Keratinocyte (primary cell): ENCODE measurements around the gene DTL. TPM values are rescaled to one million over a fixed set of nuclear protein-coding genes. Genes with fewer than 3 reads are reported as not detected.

Source experiments
- DNase-seq: peaks from one replicate; pipeline ENCODE4 v3.0.0-alpha.2; 2011; ENCODE audit warnings: low read depth, missing footprints, low spot score
- FAIRE-seq: peaks from 2 replicates; lab custom pipeline; 2011; peaks lifted over from hg19 to GRCh38; lab: Jason Lieb, UNC
- H2AFZ ChIP-seq: 2 replicates; pipeline ENCODE4 v1.6.0; 2012; ENCODE audit warnings: low read length, control low read depth, inconsistent platforms; ENCODE audit not compliant: control insufficient read depth
- H3K27ac ChIP-seq: 2 replicates; pipeline ENCODE4 v1.5.1; 2011; ENCODE audit warnings: low read length; ENCODE audit not compliant: control insufficient read depth, insufficient read depth
- H3K27me3 ChIP-seq: 3 replicates; pipeline ENCODE4 v1.6.0; 2011; ENCODE audit warnings: low read length; ENCODE audit not compliant: control insufficient read depth, insufficient read depth; ENCODE audit errors: extremely low read depth
- H3K36me3 ChIP-seq, 2 experiments: 2 replicates in 1 of 2; 3 replicates in 1 of 2; pipeline ENCODE4 v1.5.1; 2011; ENCODE audit warnings: low read length in 2 of 2, mild to moderate bottlenecking in 1 of 2; ENCODE audit not compliant: control insufficient read depth in 2 of 2, insufficient read depth in 2 of 2; ENCODE audit errors: extremely low read depth in 1 of 2
- H3K4me1 ChIP-seq: 3 replicates; pipeline ENCODE4 v1.5.1; 2011; ENCODE audit warnings: low read length; ENCODE audit not compliant: control insufficient read depth, insufficient read depth; ENCODE audit errors: extremely low read depth
- H3K4me2 ChIP-seq: 3 replicates; pipeline ENCODE4 v1.6.0; 2011; ENCODE audit warnings: low read depth, low read length; ENCODE audit not compliant: control insufficient read depth, insufficient read depth; ENCODE audit errors: extremely low read depth
- H3K4me3 ChIP-seq, 3 experiments: fragments of 200-600 bp in 1 of 3; sonication (generic) in 1 of 3; 2 replicates in 2 of 3; 3 replicates in 1 of 3; pipeline ENCODE4 v1.5.1; 2011 to 2016; ENCODE audit warnings: low read length in 3 of 3, mild to moderate bottlenecking in 3 of 3, control low read depth in 2 of 3, inconsistent platforms in 1 of 3, low read depth in 1 of 3, mixed read lengths in 1 of 3, mixed run types in 1 of 3, moderate library complexity in 1 of 3; ENCODE audit not compliant: control insufficient read depth in 2 of 3, insufficient read depth in 2 of 3; ENCODE audit errors: extremely low read depth in 1 of 3
- H3K79me2 ChIP-seq: 2 replicates; pipeline ENCODE4 v1.6.0; 2012; ENCODE audit warnings: low read length; ENCODE audit not compliant: control insufficient read depth, insufficient read depth
- H3K9ac ChIP-seq: 3 replicates; pipeline ENCODE4 v1.6.0; 2011; ENCODE audit warnings: low read length; ENCODE audit not compliant: control insufficient read depth, insufficient read depth; ENCODE audit errors: extremely low read depth
- H3K9me1 ChIP-seq: 3 replicates; pipeline ENCODE4 v1.6.0; 2011; ENCODE audit warnings: low read length; ENCODE audit not compliant: control insufficient read depth, insufficient read depth; ENCODE audit errors: extremely low read depth
- H3K9me3 ChIP-seq: 2 replicates; pipeline ENCODE4 v1.5.1; 2012; ENCODE audit warnings: low read depth, low read length; ENCODE audit not compliant: control insufficient read depth
- H4K20me1 ChIP-seq: 3 replicates; pipeline ENCODE4 v1.6.0; 2011; ENCODE audit warnings: low read length; ENCODE audit not compliant: control insufficient read depth, insufficient read depth; ENCODE audit errors: extremely low read depth
- CTCF ChIP-seq, 3 experiments: IDR thresholded peaks in 1 of 3; conservative IDR thresholded peaks in 1 of 3; optimal IDR thresholded peaks in 1 of 3; 2 replicates in 2 of 3; 3 replicates in 1 of 3; pipeline versions ENCODE3 to v1.5.1; 2011; ENCODE audit warnings: low read length in 3 of 3, mild to moderate bottlenecking in 3 of 3, moderate library complexity in 2 of 3, control low read depth in 1 of 3, inconsistent platforms in 1 of 3; ENCODE audit not compliant: insufficient read depth in 2 of 3; ENCODE audit errors: extremely low read depth in 1 of 3
- EZH2 ChIP-seq: IDR thresholded peaks from one replicate; pipeline ENCODE4 v1.6.1; 2012; ENCODE audit warnings: inconsistent platforms, mild to moderate bottlenecking, low read length, moderate library complexity
- dilution Hi-C: fragments of 300-500 bp; cut with MboI; formaldehyde crosslinking; loops from one replicate; pipeline ENCODE4 v1.7.0; 2020; ENCODE audit warnings: low sequenced_read_pairs; ENCODE audit not compliant: extremely low pct_ligation_motif_present
- polyA plus RNA-seq, 5 experiments: library from polyadenylated mRNA; depleted of rRNA in 3 of 5; stranded (reverse) in 3 of 5; stranded (forward) in 1 of 5; unstranded in 1 of 5; fragments of >200 nt; gene quantifications; 1 replicate in 1 of 5; 2 replicates in 3 of 5; 3 replicates in 1 of 5; pipeline versions ENCODE4 v1.2.1 to v1.2.3, GENCODE V29; 2011 to 2012; ENCODE audit warnings: missing spikeins in 2 of 5, low read depth in 1 of 5, low replicate concordance in 1 of 5

The DTL gene
- polyA plus RNA-seq, 1 donor (not counting 4 experiments of a cell fraction or from before 2014, with no cell fraction given) = 9.3 TPM

- no peaks in the 10 kb centered on the region for H3K9me3 ChIP-seq
- H3K4me2 ChIP-seq = no peak overlapping the region
- no peaks in the 10 kb centered on the region for H3K27me3 ChIP-seq
- H3K9ac ChIP-seq = no peak overlapping the region
- H3K4me3 ChIP-seq = no peak overlapping the region
- H2AFZ ChIP-seq = no peak overlapping the region
- H4K20me1 ChIP-seq = no peaks in the 10 kb centered on the region
- H3K4me1 ChIP-seq = peaks cover 18% of the 10 kb centered on the region
- H3K79me2 ChIP-seq = no peaks in the 10 kb centered on the region
- dilution Hi-C loops = no loop called here
- TF ChIP-seq CTCF (optimal IDR thresholded peaks at IDR 0.05 in 1 of 3, IDR thresholded peaks at IDR 0.05 in 1 of 3, conservative IDR thresholded peaks at IDR 0.05 in 1 of 3; ENCODE audit: extremely low read depth in 1 of 3, insufficient read depth in 2 of 3, low read length in 3 of 3) (no peak), EZH2 (no peak)
- no peak overlapping the region for H3K27ac ChIP-seq
- no peak for DNase-seq
- no peaks in the 10 kb centered on the region for H3K9me1 ChIP-seq
- H3K36me3 ChIP-seq = no peaks in the 10 kb centered on the region
- FAIRE-seq = no peak
Observed at GRCh38 chr1:212142883-212143530, 107.5 kb downstream of the DTL start.

GRCh38 chr1:212147581-212148033, 112.1 kb downstream of the DTL start:
- Histone ChIP-seq H3K9ac (no peak overlapping the region), H3K27me3 (no peaks in the 10 kb centered on the region), H3K9me1 (no peaks in the 10 kb centered on the region), H3K4me3 (no peak overlapping the region), H3K79me2 (no peaks in the 10 kb centered on the region), H2AFZ (no peak overlapping the region), H3K4me2 (no peak overlapping the region), H3K36me3 (no peaks in the 10 kb centered on the region), H4K20me1 (no peaks in the 10 kb centered on the region), H3K9me3 (no peaks in the 10 kb centered on the region), H3K27ac (no peak overlapping the region), H3K4me1 (no peaks in the 10 kb centered on the region)
- TF ChIP-seq CTCF (optimal IDR thresholded peaks at IDR 0.05 in 1 of 3, IDR thresholded peaks at IDR 0.05 in 1 of 3, conservative IDR thresholded peaks at IDR 0.05 in 1 of 3; ENCODE audit: extremely low read depth in 1 of 3, insufficient read depth in 2 of 3, low read length in 3 of 3) (no peak), EZH2 (no peak)
- DNase-seq (no peak), FAIRE-seq (no peak)
- dilution Hi-C loops = no loop called here
